Hippocampal formation (tissue), 2 donors: Measurements from ENCODE around the gene PALM3.
A peak's percentile ranks its signal among the peaks of the same experiment; 100 is the strongest.

Experiments used
- DNase-seq, 2 donors: peaks; one replicate each; lab custom pipeline; 2025; lab: John Stamatoyannopoulos, UW

PALM3 gene

DNA sequence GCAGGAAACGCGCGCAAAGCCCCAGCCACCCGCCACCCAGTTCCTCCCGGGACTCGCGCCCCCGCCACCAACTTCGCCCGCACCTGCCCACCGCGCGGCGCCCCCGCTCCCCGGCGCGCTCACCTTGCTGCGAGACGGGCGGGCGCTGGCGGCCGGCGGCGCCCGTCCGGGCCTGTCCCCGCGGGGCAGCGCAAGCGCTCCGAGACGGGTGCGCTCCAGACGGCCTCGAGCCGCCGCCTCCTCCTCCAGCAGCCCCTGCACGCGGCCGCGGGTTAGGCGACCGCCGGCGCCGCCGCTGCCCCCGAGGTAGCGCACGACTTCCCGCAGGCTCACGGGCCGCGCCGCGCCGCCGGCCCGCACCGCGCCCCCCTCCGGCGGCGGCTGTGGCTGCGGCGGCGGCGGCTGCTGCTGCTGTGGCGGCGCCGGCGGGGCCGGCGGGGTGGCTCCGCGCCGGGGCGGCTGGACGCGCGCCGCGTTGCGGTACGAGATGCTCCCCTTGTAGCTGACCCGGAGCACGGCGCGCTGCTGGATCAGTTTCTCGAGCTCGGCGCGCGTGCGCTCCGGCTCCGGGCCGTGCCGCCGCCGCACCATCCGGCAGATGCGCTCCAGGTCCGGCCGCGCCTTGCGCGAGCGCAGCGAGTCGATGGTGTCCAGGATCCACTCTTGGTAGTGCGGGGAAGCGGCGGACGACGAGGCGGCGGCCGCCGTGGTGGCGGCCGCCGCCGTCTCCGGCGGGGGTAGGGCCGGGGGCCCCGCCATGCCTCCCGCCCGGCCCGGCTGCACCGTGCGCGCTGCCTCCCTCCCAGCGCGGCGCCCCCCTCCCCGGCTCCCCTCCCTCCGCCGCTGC lies 28.0 kb upstream of the PALM3 start:
- DNase-seq: no peak

DNA sequence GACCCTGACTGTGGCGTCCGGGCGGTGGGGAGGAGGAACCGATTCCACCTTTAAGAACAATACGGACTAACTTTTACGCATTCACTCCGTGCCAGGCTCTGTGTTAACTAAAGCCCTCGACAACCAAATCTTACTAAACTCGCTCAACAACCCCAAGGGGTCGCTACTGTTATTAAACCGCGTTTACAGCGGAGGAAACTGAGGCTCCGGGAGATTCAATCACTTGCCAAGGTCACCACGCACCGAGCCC lies 27.5 kb upstream of the PALM3 start:
- DNase-seq: no peak

DNA sequence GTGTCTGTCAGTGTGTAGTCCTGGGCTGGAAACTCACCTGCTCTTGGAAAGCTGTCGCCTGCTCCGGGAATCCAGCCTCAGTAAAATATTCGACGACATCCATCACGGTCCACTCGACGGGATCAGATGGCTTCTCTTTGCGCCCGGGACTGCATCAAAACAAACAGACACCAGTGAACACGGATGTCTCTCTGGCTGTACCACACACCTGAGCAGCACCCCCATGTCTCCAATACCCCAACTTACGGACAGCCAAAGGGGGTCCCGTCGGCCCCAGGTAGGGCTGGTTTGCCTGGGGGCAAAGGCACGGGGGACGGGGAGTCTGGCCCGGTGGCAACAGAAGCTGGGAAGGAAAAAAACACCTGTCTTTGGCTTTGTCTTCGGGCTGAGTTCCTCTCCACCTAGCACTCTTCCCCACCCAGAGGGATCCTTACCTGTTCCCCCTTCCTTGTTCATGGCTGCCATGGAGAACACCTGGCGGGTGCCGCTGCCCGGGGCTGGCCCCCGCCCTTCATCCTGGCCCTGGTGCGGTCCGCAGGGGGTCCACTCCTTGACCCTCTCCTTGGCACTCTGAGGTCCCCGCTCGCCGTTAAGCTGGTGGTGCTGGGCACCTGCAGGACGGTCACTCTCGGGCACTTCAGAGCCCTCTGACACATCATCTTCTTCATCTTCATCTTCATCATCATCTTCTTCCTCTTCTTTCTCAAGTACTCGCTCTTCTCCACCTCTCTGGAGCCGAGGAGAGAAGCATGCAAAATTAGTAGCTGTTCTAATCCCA lies 26.9 kb upstream of the PALM3 start:
- no peak for DNase-seq

DNA sequence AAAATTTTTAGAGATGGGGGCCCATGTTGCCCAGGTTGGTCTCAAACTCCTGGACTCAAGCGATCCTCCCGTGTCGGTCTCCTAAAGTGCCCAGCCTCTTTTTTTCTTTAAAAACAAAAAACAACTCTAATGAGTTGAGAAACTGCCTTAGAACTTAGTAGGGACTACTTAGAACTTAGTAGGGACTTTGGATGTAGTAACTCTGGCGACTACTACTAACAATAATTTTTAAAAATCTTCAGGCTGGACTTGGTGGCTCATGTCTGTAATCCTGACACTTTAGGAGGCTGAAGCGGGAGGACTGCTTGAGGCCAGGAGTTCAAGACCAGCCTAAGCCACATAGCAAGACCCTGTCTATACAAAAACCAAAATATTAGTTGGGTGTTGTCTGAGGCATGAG lies 24.2 kb upstream of the PALM3 start:
- DNase-seq: no peak

DNA sequence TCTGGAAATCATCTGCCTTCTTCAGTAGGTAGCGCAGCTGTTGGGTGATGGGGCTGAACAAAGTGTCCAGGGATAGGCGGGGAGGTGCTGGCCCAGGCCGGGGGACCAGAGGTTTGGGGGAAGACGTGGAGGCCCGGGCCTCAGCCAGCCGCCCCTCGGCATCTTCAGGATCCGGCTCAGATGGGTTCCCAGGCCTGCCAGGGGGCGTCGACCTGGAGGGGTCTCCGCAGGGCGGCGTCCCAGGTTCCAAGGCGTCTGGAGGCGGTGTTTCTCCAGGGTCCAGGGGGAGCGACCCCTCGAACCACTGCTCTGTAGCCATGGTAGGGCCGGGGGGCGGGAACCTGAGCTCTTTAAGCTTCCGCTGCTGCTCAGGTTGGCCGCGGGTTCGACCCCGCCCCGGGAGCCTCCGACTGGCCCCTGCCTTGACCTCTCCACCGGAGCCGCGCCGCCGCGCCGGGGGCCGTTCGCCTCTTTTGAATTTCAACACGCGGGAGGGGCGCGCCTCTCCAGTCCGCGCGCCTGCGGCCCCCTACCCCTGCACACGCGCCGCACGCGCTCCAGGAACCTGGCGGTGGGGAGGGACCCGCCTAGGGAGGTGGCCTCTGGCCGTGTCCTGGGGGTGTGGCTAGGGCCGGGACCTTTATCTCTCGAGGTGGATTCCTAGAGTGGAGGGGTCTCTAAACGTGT lies 23.6 kb upstream of the PALM3 start, which contains the start of gene C19orf67:
C19orf67 (minus strand) TSS at position 475 of the 687 bp plus-strand sequence; CDS start at position 319, 156 bp downstream.
- DNase-seq: no peak

DNA sequence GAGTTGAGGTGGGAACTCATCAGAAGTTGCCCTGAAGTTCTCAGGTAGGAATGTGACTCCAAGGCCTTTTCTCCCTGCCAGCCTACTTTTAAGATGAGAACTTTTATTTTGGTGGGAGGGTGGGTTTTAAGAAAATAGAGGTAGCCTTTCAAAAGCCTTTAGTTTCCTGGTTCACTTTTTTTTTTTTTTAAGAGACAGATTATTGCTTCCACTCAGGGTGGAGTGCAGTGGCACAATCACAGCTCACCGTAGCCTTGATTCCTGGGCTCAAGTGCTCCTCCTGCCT lies 20.7 kb upstream of the PALM3 start:
- DNase-seq: no peak

DNA sequence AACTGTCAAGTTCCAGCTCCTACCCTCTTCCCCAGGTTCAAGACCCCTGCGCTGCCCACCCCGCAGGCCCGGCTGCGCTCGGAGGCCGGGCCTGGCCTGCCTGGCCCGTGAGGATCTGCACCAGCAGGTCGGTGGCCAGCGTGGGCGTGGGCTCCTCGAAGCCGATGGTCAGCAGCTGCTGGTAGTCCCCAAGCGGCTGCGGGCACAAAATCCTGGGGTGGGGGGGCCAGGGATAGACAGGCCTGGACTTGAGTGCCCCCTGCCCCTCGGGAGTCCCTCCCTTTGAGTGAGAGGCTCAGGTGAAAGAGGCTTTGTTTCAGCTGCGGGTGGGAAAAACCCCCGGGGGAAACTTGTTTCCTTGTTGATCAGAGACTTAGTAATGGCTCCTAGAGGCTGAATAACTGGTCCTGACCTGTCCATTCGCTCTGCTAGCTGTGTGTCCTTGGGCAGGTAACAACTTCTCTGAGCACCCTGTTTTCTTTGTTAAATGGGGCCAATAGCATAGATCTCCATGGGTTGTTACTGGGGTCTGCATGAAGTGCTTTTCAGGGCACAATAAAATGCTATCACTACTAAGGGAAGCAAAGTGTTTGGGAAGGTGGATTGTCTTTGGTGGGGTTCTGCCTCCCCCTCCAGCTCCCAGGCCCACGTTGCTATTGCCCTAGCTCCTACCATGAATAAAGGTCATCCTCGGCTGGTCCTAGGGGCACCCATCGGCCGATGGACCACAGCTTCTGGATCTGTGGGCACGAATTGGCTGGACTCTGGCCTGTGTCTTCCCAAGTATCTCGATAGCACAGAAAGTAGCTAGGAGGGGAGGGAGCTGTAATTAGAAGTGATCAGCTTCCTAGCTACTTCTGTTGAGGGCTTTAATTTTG lies 20.2 kb upstream of the PALM3 start:
- no peak for DNase-seq

DNA sequence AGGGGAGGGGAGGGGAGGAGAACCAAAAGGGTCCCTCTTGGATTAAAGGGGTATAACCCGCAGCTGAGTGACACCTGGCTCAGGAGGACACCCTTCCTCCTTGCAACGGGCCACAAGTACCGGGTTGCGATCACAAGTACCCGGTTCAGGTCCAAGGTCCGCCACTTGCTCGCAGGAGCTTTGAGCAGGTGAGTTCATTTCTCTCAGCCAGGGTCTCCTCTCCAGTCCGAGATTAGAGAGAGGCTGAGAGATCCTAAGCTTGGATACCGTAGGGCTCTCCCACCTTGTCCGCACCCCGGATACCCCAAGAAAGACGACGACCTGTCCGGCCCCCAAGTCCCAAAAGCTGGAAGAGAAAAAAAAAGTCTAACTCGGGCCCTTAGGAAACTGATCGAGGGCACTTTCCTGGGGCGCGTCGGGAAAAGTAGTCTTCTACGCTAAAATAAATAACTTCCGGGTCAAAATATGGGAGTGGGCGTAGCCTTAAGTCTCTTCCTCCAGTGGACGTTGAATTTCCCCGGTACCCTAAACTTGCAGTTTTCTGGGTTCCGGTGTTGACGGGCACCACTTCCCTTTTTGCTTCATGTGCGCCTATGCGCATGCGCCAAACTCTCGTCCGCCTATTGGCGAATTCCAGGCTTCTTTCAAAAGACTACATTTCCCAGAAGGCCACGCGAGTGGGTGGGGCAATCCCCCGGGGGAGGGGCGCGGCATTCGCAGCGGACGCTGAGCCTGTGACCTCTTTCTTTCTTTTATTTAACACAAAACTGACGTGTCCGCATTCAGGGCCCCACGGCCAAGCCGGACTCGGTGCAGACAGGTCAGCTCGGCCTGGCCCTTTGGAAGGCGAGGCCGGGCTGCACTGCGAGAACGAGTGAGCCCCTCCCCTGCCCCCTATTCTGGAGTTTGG lies 19.3 kb upstream of the PALM3 start:
- peak; percentile 97 to 100 for DNase-seq

DNA sequence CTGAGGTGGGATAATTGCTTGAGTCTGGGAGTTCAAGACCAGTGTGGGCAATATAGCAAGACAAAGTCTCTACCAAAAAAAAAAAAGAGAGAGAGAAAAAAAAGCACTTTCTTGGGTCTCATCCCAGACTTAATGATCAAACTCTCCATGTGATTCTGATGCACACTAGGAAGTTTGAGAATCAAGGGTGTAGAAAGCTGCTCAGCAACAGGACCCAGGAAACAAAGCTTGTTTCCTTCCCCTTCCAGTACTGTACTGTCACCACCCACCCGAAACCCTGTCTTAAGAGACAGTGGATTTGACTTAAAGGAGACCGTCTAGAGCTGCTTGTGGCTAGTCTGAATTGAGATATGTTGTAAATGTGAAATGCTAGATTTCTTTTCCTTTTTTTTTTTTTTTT lies 16.5 kb upstream of the PALM3 start:
- no peak for DNase-seq

DNA sequence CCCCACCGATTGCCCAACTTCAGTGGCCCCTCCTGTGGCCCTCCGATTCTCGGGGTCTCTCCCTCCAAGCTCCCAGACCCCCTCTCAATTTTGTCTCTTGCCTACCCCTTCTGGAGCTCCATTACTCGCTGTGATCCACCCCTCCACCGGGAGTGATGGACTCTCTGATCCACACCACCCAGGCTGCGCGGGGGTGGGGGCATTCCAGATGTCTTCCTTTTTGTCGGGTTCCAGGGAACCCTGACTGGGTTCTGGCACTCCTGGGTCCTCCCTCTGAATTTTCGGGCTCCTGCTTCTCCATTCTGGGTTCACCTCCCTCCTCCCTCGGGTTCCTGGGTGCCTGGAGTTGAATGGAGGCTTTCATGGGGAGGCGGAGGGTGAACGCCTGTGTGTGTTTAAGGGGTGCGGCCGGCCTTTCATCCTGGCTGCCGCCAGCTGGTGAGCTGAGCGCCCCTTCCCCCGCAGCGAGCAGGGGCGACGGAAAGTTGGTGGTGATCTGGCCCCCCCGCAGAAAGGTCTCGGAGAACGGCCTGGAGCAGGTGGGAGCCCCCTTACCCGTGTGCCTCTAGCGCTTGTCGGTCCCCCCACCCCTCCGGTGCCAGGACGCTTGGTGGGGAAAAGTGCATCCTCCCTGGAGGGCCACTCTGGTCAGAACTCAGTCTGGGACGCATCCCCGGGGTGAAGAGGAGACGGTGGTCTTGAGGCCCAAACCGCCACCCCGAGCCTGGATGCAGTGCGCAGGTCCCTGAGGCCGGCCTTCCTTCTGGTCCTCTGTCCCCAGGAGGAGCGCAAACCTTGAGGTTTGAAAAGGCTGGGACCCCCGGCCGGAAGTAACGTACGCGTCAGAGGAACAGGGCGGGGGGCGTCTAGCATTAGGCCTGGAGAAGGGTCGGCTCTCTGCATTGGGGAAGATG lies 12.3 kb upstream of the PALM3 start:
- peak in 1 of 2 donors; percentile 59 for DNase-seq

DNA sequence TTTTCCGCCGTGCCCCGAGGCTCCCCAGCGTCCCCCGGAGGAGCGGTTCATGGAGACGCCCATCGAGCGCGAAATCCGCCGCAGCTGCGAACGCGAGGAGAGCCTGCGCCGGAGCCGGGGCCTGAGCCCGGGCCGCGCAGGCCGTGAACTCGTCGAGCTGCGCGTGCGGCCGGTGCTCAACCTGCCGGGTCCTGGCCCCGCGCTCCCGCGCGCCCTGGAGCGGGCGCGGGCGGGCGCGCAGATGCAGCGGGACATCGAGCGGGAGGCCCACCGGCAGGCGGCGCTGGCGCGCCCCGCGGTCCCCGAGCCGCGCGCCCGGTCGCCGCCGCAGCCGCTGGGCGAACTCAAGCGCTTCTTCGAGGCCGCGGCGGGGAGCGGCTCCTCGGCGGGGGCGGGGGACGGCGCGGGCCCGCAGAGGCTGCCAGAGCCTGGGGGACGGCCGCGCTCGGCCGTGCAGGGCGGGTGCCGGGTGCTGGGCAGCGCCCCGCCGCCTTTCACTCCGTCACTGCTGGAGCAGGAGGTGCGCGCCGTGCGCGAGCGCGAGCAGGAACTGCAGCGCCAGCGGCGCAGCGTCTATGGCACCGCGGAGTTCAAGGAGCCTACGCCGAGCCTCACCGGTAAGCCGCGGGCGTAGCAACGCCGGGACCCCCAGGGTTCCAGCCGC lies 11.5 kb upstream of the PALM3 start:
- peak; percentile 77 to 82 for DNase-seq

DNA sequence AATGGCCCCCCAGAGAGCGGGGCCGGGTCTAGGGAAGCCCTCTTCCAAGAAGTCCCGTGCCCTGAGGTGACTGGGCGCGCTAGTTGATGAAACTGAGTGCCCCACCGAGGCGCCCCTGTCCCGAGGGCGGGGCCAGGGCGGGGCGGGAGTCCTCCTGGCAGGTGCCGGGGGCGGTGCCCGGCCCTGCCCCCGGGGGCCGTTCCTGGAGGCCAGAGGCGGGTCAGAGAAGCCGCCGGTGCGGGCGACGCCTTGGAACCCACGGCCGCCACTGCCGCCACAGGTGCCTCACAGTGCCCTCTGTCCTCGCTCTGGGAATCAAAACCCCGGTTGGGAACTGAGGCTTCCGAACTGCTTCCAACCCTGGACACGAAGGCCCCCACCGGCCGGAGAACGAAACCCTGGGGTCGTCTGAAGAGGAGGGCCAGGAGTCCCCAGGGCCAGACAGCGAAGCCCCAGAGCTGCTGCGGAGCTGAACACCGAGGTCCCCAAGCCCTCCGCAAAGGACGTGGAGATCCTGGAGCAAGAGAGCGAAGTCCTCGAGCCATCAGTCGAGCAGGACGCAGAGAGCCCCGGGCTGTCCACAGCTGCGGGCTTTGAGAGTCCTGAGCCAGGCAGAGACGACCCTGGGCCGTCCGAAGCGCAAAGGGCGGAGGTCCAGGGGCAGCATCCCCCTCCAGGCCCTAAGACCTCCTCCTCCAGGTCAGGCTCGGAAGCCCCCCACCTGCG lies 10.8 kb upstream of the PALM3 start, which contains the start of gene MISP3:
MISP3 (plus strand) TSS at position 252 of the 726 bp plus-strand sequence. CDS start 524 bp downstream, outside the sequence.
- DNase-seq: peak in 1 of 2 donors; percentile 42

DNA sequence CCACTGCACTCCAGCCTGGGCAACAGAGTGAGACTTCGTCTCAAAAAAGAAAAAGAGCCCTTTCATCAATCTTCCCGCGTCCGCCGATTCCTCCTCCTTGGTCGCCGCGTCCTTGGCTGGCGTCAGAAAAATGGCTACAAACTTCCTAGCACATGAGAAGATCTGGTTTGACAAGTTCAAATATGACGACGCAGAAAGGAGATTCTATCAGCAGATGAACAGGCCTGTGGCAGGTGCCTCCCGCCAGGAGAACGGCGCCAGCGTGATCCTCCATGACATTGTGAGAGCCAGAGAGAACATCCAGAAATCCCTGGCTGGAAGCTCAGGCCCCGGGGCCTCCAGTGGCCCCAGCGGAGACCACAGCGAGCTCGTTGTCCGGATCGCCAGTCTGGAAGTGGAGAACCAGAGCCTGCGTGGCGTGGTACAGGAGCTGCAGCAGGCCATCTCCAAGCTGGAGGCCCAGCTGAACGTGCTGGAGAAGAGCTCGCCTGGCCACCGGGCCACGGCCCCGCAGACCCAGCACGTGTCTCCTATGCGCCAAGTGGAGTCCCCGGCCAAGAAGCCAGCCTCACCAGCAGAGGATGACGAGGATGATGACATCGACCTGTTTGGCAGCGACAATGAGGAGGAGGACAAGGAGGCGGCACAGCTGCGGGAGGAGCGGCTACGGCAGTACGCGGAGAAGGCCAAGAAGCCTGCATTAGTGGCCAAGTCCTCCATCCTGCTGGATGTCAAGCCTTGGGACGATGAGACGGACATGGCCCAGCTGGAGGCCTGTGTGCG lies 8.6 kb upstream of the PALM3 start:
- no peak for DNase-seq

DNA sequence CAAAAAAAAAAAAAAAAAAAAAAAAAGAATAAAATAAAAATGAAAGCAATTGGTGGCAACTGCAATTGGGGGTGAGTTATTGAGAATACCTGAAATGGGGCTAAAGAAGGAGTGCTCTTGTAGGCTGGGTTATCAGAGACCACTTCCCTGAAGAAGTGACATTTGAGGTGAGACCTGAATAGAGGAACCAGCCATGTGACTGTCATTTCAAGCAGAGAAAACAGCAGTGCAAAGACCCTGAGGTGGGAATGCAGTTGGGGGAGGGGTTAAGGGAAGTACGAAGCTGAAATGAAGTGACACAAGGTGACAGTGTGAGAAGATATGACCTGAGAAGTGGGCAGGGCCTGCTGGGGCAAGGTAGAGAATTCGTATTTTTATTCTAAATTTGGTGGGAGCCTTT lies 4.3 kb upstream of the PALM3 start:
- no peak for DNase-seq

DNA sequence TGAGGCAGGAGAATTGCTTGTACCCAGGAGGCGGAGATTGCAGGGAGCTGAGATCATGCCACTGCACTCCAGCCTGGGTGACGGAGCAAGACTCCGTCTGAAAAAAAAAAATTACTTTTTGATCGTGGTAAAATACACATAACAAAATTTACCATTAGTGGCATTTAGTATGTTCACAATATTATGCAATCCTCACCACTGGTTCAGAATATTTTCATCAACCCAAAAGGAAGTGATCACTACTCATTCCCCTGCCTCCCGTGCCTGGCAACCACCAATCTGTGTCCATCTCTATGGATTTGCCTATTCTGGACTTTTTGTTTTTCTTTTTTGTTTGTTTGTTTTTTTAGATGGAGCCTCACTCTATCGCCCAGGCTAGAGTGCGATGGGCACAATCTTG lies 1.2 kb upstream of the PALM3 start:
- no peak for DNase-seq

DNA sequence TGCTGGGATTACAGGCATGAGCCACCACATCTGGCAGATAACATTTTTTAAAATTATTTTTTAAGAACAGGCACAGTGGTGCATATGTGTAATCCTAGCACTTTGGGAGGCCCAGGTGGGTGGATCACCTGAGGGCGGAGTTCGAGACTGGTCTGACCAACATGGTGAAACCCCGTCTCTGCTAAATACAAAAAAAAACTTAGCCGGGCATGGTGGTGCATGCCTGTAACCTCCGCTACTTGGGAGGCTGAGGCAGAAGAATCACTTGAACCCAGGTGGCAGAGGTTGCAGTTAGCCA lies 631 bp upstream of the PALM3 start:
- DNase-seq: no peak

DNA sequence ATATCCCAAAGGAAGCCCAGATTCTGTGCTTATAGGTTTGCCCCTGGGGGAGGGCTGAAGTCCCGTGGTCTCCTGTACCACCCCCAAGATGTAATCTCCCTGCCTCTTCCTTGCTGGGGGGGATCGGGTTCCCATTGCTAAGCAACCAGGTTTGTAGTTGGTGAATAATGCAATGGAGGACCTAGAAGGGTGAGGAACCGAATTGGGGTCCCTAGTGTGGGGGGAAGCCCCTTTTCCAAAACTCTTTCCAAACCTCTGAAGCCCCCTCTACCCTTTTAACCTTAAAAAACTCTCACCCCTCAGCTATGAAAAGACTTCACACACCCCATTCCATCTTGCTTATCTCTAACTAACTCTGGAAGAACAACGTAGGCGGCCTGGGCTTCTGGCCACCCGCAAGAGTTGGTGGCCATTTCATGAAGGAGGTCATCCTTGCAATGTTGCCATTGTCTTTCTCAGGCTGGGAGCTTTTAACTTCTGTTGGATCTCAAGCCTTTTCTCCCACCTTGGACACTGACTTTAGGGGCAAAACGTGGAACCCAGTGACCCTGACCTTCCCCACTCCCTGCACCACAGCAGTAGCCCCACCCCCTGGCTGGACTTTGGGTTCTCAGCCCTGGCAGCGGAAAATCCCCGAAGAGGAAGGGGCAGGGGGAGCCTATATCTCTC lies 661 bp downstream of the PALM3 start:
- no peak for DNase-seq
